NB4 (cell line): ENCODE measurements around the gene IL17RC.

Experiments used
- DNase-seq: peaks from one replicate; pipeline ENCODE4 v3.0.0; 2010; ENCODE audit warnings: low read depth
- H3K4me3 ChIP-seq: one replicate; pipeline ENCODE4 v1.5.1; 2011; ENCODE audit warnings: mild to moderate bottlenecking, low read depth, low read length, moderate library complexity
- MAX ChIP-seq: IDR thresholded peaks from 2 replicates; pipeline ENCODE4 v1.6.1; 2011; ENCODE audit warnings: low read depth, low read length
- MYC ChIP-seq: IDR thresholded peaks from 2 replicates; pipeline ENCODE4 v1.6.1; 2011; ENCODE audit warnings: low read depth, low read length
- POLR2A ChIP-seq: IDR thresholded peaks from 2 replicates; pipeline ENCODE4 v1.6.1; 2011; ENCODE audit warnings: mild to moderate bottlenecking; ENCODE audit not compliant: insufficient read length; ENCODE audit errors: extremely low read depth
- TF ChIP-seq, protein P1 (sequence below): IDR thresholded peaks from one replicate; pipeline ENCODE4 v1.5.1; 2012; ENCODE audit warnings: low read depth, low read length

The IL17RC gene

DNA sequence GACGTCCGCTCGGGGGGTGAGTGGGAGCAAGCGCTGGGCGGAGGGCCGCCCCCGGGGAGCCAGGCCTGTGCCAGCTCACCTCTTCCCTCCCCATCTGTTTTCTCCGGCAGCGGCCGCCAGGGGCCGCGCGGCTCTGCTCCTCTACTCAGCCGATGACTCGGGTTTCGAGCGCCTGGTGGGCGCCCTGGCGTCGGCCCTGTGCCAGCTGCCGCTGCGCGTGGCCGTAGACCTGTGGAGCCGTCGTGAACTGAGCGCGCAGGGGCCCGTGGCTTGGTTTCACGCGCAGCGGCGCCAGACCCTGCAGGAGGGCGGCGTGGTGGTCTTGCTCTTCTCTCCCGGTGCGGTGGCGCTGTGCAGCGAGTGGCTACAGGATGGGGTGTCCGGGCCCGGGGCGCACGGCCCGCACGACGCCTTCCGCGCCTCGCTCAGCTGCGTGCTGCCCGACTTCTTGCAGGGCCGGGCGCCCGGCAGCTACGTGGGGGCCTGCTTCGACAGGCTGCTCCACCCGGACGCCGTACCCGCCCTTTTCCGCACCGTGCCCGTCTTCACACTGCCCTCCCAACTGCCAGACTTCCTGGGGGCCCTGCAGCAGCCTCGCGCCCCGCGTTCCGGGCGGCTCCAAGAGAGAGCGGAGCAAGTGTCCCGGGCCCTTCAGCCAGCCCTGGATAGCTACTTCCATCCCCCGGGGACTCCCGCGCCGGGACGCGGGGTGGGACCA is 16.1 kb downstream of the IL17RC start:
- TF ChIP-seq, protein P1, sequence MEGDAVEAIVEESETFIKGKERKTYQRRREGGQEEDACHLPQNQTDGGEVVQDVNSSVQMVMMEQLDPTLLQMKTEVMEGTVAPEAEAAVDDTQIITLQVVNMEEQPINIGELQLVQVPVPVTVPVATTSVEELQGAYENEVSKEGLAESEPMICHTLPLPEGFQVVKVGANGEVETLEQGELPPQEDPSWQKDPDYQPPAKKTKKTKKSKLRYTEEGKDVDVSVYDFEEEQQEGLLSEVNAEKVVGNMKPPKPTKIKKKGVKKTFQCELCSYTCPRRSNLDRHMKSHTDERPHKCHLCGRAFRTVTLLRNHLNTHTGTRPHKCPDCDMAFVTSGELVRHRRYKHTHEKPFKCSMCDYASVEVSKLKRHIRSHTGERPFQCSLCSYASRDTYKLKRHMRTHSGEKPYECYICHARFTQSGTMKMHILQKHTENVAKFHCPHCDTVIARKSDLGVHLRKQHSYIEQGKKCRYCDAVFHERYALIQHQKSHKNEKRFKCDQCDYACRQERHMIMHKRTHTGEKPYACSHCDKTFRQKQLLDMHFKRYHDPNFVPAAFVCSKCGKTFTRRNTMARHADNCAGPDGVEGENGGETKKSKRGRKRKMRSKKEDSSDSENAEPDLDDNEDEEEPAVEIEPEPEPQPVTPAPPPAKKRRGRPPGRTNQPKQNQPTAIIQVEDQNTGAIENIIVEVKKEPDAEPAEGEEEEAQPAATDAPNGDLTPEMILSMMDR = peak; percentile 70
- TF ChIP-seq MAX (peak; percentile 76), POLR2A (peak; percentile 54), MYC (peak; percentile 72; the same call in 1 of the 2 replicates)
- H3K4me3 ChIP-seq = peak overlapping the region; percentile 62
- peak; percentile 94 for DNase-seq

DNA sequence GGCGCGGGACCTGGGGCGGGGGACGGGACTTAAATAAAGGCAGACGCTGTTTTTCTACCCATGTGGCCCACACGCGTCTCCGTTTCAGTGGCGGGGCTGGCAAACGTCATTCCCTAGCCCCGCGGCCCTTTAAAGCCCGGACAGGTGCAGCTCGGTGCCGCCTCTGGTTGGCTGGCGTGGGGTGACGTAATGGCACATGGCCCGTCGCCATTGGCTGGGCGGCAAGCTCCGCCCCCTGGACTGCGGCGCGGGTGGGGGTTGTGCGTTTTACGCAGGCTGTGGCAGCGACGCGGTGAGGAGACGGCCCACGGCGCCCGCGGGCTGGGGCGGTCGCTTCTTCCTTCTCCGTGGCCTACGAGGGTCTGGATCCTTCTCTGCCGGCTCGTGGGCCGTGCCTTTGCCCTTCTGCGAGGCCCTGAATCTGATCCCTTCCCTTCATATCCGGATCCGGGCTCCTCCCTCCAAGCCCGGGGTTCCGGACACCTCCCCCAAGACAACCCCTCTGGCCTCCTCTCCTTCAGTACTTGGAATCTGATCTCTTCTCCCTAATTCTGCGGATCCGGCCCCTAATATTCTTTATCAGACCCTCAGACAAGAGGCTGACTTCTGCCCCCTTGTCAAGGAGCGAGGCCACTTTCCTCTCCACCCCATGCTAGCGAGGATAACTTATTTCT is 16.8 kb downstream of the IL17RC start, which contains the start of gene CRELD1:
CRELD1 (plus strand) TSS at position 274 of the 674 bp plus-strand sequence. CDS start 605 bp downstream, outside the sequence.
- H3K4me3 ChIP-seq = peak within 1 kb of the TSS; percentile 79
- TF ChIP-seq MYC (peak; percentile 72), POLR2A (peak; percentile 60), MAX (peak; percentile 89)
- TF ChIP-seq, protein P1 = no peak
- DNase-seq = peak; percentile 97

GRCh38 chr3:9934235-9934621 is 17.3 kb downstream of the IL17RC start:
- TF ChIP-seq, protein P1 = no peak
- TF ChIP-seq MAX = no peak
- TF ChIP-seq POLR2A = no peak
- TF ChIP-seq MYC = no peak
- DNase-seq = peak; percentile 59
- peak overlapping the region; percentile 79 for H3K4me3 ChIP-seq

DNA sequence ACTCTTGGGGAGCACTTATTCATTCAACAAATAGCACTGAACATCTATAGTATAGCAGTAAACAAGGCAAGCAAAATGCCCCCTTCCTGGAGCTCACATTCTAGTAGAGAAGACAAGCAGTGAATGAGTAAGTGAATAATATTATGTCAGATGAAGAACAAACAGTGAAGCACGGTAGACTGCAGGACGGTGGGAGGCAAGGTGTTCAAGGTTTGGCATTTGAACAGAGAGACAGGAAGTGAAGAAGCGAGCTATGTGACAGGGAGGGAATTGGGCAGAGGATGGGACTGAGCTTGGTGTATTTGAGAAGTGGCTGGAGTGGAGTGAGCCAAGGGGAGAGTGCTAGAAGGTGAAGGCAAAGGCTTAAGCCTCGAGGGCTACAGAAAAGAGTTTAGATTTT is 18.1 kb downstream of the IL17RC start:
- no peak for TF ChIP-seq POLR2A
- no peak for TF ChIP-seq MYC
- no peak for TF ChIP-seq MAX
- TF ChIP-seq, protein P1 = no peak
- H3K4me3 ChIP-seq = peak overlapping the region; percentile 79
- DNase-seq = no peak

DNA sequence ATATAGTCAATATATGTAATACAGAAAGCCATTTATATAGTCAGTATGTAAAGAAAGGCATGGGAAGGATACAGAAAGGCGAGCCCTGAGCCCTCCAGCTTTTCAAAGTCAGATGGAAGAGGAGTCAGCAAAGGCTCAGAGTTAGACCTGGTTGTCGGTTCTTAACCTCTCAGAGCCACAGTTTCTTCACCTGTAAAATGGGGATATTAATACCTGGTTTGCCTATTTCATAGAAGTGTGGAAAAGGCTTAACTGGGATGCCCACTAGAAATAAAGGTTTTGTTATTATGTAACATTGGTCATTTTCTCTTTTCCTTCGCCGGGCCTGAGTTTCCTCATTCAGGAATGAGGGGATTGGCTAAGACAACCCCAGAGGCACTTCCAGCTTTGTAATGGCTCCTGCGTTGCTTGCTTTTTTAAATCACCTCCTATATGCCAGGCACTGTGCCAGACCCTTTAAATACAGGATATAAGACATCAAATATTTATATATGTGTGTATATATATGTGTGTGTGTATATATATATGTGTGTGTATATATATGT is 19.1 kb downstream of the IL17RC start:
- DNase-seq = no peak
- TF ChIP-seq POLR2A (no peak), MYC (no peak), MAX (no peak)
- TF ChIP-seq, protein P1 = no peak
- H3K4me3 ChIP-seq = no peak overlapping the region
